Measurements from ENCODE around the gene PGS1. TPM values are rescaled to one million over a fixed set of nuclear protein-coding genes. Genes with fewer than 3 reads are reported as not detected.

PGS1 gene
- total and polyA plus RNA-seq, 2 of the 8 experiments (the other 6 are each of a cell fraction or from before 2014, with no cell fraction given) = 46.7 to 60.0 TPM

GRCh38 chr17:78356101-78356713 is 22.2 kb upstream of the PGS1 start (continued):
- TF ChIP-seq NANOG (IDR thresholded peaks at IDR 0.05; ENCODE audit: insufficient read depth, low read depth, low read length, poor library complexity, severe bottlenecking) (peak; percentile 56), TAF1 (IDR thresholded peaks at IDR 0.05; ENCODE audit: low read depth, low read length) (peak; percentile 36; the same call in 1 of the 2 replicates), POLR2A (IDR thresholded peaks at IDR 0.05; ENCODE audit: control extremely low read depth in 1 of 2, low read depth in 2 of 2, low read length in 2 of 2) (peak in 1 of 2 experiments; percentile 62; a peak in 2 of 3 replicates), NRF1 (IDR thresholded peaks at IDR 0.05; ENCODE audit: low read depth, low read length) (no peak)
